HG03558 (cell line): ENCODE data around the gene FYTTD1.

Source experiments
- ATAC-seq: cut with Tn5 transposase; IDR thresholded peaks from one replicate; pipeline ENCODE4 v1.9.1; 2021; ENCODE audit warnings: moderate number of reproducible peaks; ENCODE audit not compliant: unreplicated experiment; ENCODE audit errors: extremely low read depth

Gene FYTTD1

DNA sequence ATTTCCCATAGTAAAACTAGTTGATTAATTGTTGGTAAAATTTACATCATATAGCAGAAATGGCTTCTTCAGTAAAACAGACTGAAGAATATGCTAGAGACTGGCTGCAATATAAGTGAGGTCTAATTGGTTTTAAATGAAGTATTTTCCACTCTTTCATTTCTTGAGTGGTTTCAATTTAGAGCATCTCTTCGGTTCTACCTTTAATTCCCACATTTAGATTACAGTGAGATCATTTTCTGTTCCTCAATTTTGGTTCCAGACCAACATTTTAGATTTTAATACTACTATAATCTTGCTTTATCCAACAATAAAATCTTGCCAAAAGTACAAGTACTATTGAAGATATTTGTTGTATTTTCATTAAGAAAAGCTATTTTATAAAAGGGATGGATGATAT, 40.4 kb downstream of the FYTTD1 start:
- no peak for ATAC-seq

GRCh38 chr3:197791113-197791891, 41.6 kb downstream of the FYTTD1 start, which contains the start of gene LRCH3:
TSS of gene LRCH3 (plus strand) at chr3:197791254. CDS start at chr3:197791279, 25 bp downstream.
- ATAC-seq, result no peak

DNA sequence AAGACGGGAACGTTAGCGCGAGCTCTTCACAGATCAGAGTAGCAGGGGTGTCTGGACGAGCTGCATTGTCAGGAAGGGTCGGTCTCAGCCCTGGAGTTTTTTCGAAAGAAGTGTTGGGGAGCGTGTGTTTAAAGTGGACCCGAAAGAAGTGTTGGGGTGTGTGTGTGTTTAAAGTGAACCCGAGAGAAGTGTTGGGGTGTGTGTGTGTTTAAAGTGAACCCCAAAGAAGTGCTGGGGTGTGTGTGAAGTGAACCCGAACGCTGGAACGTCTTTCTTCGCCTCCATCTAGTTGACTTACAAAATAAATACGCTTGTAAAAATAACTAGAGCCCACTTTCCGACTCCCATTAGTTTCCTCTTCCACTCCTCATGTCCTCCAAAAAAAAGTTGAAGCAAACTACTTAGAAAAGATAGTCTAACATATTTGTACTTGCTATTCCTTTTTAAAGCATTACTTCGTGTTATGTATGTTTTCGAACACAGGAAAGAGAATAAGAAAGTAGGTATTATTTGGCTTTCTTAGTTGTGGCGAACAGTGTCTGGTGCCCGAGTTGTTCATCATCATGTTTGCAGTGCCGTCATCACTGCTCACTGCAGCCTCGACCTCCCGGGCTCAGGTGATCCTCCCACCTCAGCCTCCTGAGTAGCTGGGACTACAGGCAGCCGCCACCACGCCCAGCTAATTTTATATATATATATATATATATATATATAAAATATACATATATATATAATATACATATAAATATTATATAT, 42.4 kb downstream of the FYTTD1 start:
- ATAC-seq, result no peak

DNA sequence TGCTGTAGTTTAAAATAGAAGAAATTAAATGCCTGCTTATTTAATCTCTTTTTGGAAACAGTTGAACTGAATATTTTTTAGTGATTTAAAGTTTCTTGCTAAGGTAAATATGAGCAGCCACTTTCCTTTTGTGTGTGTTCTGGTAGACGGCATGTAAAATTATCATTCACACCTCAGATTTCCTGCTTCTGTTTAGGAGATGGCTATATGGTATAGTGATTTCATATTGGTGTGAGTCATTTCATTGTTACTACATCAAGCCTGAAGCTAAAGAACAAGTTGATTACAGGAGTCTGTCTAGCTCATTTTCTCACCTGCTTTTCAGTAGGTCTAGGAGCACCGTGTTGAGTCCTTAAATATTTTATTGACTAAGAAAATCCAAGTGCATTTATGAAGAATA, 43.6 kb downstream of the FYTTD1 start:
- ATAC-seq, result no peak

GRCh38 chr3:197794115-197794514, 44.4 kb downstream of the FYTTD1 start:
- ATAC-seq, result no peak

DNA sequence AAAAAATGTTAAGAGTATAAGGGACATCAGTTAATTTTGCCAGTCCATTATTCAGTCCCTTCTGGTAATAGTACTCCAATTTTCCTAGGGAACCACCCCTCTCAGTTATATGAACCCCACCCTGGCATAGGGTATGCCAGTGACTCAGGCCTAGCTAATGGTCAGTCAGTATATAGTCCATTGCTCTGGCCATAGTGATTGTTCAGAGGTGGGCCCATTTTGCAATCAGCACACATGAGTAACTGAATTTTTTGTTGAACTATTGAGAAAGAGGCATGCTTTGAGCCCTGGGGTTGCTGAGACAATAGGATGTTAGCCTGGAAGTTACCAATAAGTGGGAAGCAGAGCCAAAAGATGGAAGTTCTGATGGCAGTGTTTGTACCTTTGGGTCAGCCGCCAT, 45.5 kb downstream of the FYTTD1 start:
- no peak for ATAC-seq

DNA sequence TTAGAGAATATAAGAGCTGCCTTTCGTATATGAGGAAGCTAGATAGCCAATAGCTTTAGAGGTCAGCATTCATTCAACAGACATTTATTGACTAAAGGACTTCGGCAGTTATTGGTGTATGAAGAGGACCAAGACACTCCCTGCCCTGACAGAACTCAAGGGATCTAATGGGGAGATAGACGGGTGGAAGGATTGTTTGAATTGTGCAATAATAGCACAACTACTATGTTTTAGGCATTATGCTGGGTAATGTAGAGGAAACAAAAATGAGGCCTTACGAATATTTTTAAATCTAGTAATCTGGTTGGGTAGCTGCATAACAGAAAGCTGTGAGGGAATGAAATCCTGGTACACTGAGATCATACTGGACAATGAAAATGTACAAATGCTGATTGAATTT, 46.4 kb downstream of the FYTTD1 start:
- no peak for ATAC-seq

DNA sequence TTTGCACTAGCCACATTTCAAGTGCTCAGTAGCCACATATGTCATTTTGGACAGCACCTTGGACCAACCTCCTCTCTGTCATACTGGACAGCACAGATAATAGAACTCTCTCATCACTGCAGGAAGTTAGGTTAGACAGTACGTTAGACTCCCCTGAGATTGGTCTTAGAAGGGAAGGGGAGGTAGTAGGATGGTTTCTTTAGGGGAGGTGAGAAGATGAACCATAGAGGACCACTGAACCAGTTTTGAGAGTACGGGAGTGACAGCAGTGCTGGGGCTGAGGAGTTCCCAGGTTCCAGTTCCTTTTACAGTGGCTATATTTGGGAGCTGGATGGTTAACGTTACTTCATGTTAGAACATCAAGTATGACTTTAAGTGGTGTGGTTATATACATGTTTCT, 49.2 kb downstream of the FYTTD1 start:
- no peak for ATAC-seq

GRCh38 chr3:197800379-197800778, 50.7 kb downstream of the FYTTD1 start:
- no peak for ATAC-seq

- no peak for ATAC-seq
Observed at GRCh38 chr3:197801891-197802778, 52.5 kb downstream of the FYTTD1 start.

GRCh38 chr3:197802779-197803459, 53.2 kb downstream of the FYTTD1 start:
- ATAC-seq, result no peak

- ATAC-seq, result no peak
Observed at GRCh38 chr3:197804511-197804910, 54.8 kb downstream of the FYTTD1 start.

GRCh38 chr3:197807969-197808587, 58.4 kb downstream of the FYTTD1 start:
- no peak for ATAC-seq

GRCh38 chr3:197809356-197810020, 59.8 kb downstream of the FYTTD1 start:
- ATAC-seq, result no peak

- no peak for ATAC-seq
Observed at GRCh38 chr3:197810901-197811300, 61.2 kb downstream of the FYTTD1 start.

GRCh38 chr3:197811343-197811742, 61.7 kb downstream of the FYTTD1 start:
- no peak for ATAC-seq

- ATAC-seq, result no peak
Observed at GRCh38 chr3:197814372-197814771, 64.7 kb downstream of the FYTTD1 start.

GRCh38 chr3:197820550-197821335, 71.1 kb downstream of the FYTTD1 start:
- ATAC-seq, result no peak
